NCI-H345 treated with DMSO at 0.1 percent for 48 hours (cell line): Measurements from ENCODE around the gene CCN5.
A peak's percentile ranks its signal among the peaks of the same experiment; 100 is the strongest.

Experiments used
- DNase-seq: peaks from one replicate; lab custom pipeline; 2025; ENCODE audit not compliant: unreplicated experiment; lab: John Stamatoyannopoulos, UW

The CCN5 gene

GRCh38 chr20:44735816-44736169 lies 20.6 kb downstream of the CCN5 start:
- no peak for DNase-seq

- no peak for DNase-seq
Measured at GRCh38 chr20:44736170-44737021, 21.2 kb downstream of the CCN5 start.

GRCh38 chr20:44737116-44737515 lies 21.9 kb downstream of the CCN5 start:
- DNase-seq = no peak

- peak; percentile 66 for DNase-seq
Measured at GRCh38 chr20:44738813-44739477, 23.8 kb downstream of the CCN5 start.

GRCh38 chr20:44739942-44740341 lies 24.8 kb downstream of the CCN5 start:
- DNase-seq = no peak

- no peak for DNase-seq
Measured at GRCh38 chr20:44742304-44743079, 27.3 kb downstream of the CCN5 start.

- DNase-seq = no peak
Measured at GRCh38 chr20:44743080-44743701, 28.0 kb downstream of the CCN5 start.

GRCh38 chr20:44743916-44744655 lies 28.9 kb downstream of the CCN5 start:
- no peak for DNase-seq

GRCh38 chr20:44745122-44745597 lies 30.0 kb downstream of the CCN5 start:
- DNase-seq = no peak

- DNase-seq = no peak
Measured at GRCh38 chr20:44745598-44746366, 30.6 kb downstream of the CCN5 start, which contains the start of gene KCNK15. TSS of gene KCNK15 (plus strand) at chr20:44745865. CDS start at chr20:44745911, 46 bp downstream.

GRCh38 chr20:44746367-44747165 lies 31.4 kb downstream of the CCN5 start:
- DNase-seq = peak; percentile 99

- peak; percentile 99 for DNase-seq
Measured at GRCh38 chr20:44747166-44748004, 32.2 kb downstream of the CCN5 start.

GRCh38 chr20:44748005-44748370 lies 32.8 kb downstream of the CCN5 start:
- DNase-seq = peak; percentile 27

GRCh38 chr20:44750081-44750805 lies 35.1 kb downstream of the CCN5 start:
- DNase-seq = no peak

- peak; percentile 22 for DNase-seq
Measured at GRCh38 chr20:44752099-44752931, 37.1 kb downstream of the CCN5 start.

- DNase-seq = no peak
Measured at GRCh38 chr20:44754554-44754953, 39.4 kb downstream of the CCN5 start.
